Erythroblast (primary cell): ENCODE results near the gene CHMP4A.

Experiments
- GATA1 ChIP-seq: IDR thresholded peaks from 2 replicates; pipeline ENCODE4 v1.6.1; 2011; ENCODE audit warnings: low read depth, mild to moderate bottlenecking, control low read depth, low read length, moderate library complexity
- POLR2A ChIP-seq: IDR thresholded peaks from 2 replicates; pipeline ENCODE4 v1.6.1; 2011; ENCODE audit warnings: mild to moderate bottlenecking, low read length

- TF ChIP-seq POLR2A (peak; percentile 59), GATA1 (no peak)
These were observed 18.9 kb upstream of the CHMP4A start, which contains the start of gene NEDD8 for GRCh38 chr14:24232121-24232644.
